OCI-LY7 (cell line): ENCODE measurements around the gene SMIM33.

ENCODE experiments used
- CTCF ChIP-seq: fragments of 200-600 bp; sonication (generic); conservative IDR thresholded peaks from 2 replicates; pipeline ENCODE4 v1.5.1; 2014; ENCODE audit warnings: mild to moderate bottlenecking, antibody characterized with exemption, low read length, moderate library complexity, mixed read lengths
- EZH2phosphoT487 ChIP-seq: fragments of 200-600 bp; sonication (generic); IDR thresholded peaks from 2 replicates; pipeline ENCODE4 v1.6.1; 2018; ENCODE audit warnings: low read depth, borderline replicate concordance, mild to moderate bottlenecking, mixed run types, antibody characterized with exemption, low read length, moderate library complexity, mixed read lengths

GRCh38 chr5:139426203-139426885 lies 44.5 kb upstream of the SMIM33 start:
- TF ChIP-seq CTCF = no peak
- no peak for TF ChIP-seq EZH2phosphoT487
